ENCODE measurements around the gene SZRD1.

- TF ChIP-seq POLR2AphosphoS5 (IDR thresholded peaks at IDR 0.05) (no peak), EZH2 (IDR thresholded peaks at IDR 0.05; ENCODE audit: borderline replicate concordance, insufficient read depth, low read length, poor library complexity, severe bottlenecking) (no peak), CTCF (IDR thresholded peaks at IDR 0.05; ENCODE audit: poor library complexity, severe bottlenecking) (no peak), EP300 (conservative IDR thresholded peaks at IDR 0.05; ENCODE audit: poor library complexity, severe bottlenecking) (no peak), MXI1 (conservative IDR thresholded peaks at IDR 0.05; ENCODE audit: poor library complexity, severe bottlenecking) (no peak), REST (IDR thresholded peaks at IDR 0.05; ENCODE audit: borderline replicate concordance) (no peak), SMC3 (conservative IDR thresholded peaks at IDR 0.05; ENCODE audit: poor library complexity) (no peak)
These were observed 30.1 kb downstream of the SZRD1 start for GRCh38 chr1:16397120-16397519.

Measured in neural cell (in vitro differentiated cells).